Choroid plexus epithelial cell (primary cell): ENCODE data around the gene FOXK1.
"Not testable (repeated sequence)": the region's sequence is repeated elsewhere in the genome, so short reads cannot be mapped to it uniquely, and the experiment has no call there.

Experiments used
- DNase-seq: peaks from one replicate; pipeline ENCODE4 v3.0.0-alpha.2; 2010; ENCODE audit warnings: low read depth
- H3K4me3 ChIP-seq: 2 replicates; pipeline ENCODE4 v1.5.1; 2011; ENCODE audit warnings: low read depth, mild to moderate bottlenecking, control low read depth, low read length, moderate library complexity
- CTCF ChIP-seq: conservative IDR thresholded peaks from 2 replicates; pipeline ENCODE4 v1.5.1; 2011; ENCODE audit warnings: low read depth, mild to moderate bottlenecking, control low read depth, inconsistent platforms, low read length, moderate library complexity

The FOXK1 gene

DNA sequence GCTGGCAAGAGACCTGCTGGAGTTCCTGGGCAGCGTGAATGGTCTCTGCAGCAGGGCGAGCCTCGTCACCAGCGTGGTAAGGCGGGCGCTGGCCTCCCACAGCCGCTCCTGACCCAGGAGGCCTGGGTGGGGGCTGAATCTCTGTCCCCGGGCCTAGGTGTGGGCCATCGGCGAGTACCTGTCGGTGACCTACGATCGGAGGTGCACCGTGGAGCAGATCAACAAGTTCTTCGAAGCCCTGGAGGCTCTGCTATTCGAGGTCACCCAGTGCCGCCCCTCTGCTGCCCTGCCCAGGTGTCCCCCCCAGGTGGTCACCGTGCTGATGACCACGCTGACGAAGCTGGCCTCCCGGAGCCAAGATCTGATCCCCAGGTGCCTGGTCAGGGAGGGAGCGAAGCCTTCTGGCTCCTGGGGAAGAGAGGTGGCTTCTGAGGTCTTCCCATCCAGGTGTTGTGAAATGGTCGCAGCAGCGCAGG, 108.5 kb downstream of the FOXK1 start:
- DNase-seq: no peak
- no peak for TF ChIP-seq CTCF
- no peak overlapping the region for H3K4me3 ChIP-seq

DNA sequence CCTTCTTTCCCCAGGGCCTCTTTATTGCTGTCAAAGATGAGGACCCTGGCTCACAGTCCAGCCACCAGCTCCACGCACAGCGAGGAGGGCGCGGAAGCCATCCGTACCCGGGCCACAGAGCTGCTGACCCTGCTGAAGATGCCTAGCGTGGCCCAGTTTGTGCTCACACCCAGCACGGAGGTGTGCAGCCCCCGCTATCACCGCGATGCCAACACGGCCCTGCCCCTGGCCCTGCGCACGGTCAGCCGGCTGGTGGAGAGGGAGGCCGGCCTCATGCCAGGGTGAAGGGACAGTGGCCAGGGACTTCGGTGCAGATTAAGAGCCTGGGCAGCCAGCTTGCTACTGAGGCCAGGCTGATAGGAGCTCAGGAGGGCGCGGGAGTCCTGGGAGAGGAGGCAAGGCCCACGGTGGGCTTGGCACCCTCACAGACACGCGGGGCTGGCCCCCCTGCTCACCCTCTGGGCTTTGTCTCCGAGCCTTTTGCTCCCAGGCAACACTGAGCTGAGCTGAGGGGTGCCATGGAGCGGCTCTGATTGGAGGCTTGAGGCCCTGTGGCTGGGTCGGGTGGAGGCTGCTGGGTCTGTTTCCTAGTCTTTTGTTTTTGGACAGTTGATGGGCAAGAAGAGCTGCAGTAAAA, 109.1 kb downstream of the FOXK1 start:
- DNase-seq: no peak
- no peak overlapping the region for H3K4me3 ChIP-seq
- no peak for TF ChIP-seq CTCF

GRCh38 chr7:4791738-4792536, 109.8 kb downstream of the FOXK1 start:
- DNase-seq: peak; percentile 70
- peak overlapping the region; percentile 48 for H3K4me3 ChIP-seq
- TF ChIP-seq CTCF: peak; percentile 59

DNA sequence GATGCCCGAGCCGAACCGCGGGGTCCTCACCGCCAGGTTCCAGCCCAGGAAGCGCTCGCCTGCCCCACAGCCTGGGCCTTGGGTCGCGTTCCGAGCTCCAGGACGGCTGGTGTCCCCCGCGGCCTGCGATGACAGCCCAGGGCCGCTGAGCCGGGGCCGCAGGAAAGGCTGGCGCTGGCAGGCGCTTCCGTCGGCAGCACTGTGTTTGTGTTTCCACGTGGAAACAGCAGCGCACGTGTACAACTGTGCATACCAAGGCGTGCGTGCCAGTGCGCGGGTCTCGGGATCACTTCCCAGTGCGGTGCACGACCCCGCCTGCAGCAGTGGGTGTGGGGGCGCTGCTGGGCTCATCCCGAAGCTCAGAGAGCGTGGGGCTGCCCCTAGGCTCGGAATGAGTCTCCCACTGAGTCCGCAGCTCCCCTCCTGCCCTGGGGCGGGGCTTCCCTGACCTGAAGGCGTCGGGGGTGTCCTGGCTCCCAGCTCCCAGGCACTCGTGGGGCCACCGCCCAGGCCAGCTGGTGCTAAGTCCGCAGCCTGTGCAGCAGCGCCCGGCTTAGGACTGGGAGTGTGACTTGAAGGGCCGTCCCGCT, 110.5 kb downstream of the FOXK1 start:
- peak overlapping the region; percentile 48 for H3K4me3 ChIP-seq
- TF ChIP-seq CTCF: no peak
- peak; percentile 49 for DNase-seq

DNA sequence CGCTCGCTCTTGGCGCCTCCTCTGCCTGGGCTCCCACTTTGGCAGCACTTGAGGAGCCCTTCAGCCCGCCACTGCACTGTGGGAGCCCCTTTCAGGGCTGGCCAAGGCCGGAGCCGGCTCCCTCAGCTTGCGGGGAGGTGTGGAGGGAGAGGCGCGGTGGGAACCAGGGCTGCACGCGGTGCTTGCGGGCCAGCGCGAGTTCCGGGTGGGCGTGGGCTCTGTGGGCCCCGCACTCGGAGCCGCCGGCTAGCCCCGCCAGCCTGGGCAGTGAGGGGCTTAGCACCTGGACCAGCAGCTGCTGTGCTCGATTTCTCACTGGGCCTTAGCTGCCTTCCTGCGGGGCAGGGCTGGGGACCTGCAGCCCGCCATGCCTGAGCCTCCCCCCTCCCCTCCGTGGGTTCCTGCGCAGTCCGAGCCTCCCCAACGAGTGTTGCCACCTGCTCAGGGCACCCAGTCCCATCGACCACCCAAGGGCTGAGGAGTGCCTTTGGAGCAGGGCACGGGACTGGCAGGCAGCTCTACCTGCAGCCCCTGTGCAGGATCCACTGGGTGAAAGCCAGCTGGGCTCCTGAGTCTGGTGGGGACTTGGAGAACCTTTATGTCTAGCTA, 111.4 kb downstream of the FOXK1 start:
- H3K4me3 ChIP-seq, DNase-seq: not testable (repeated sequence)

GRCh38 chr7:4794171-4794570, 112.1 kb downstream of the FOXK1 start:
- not testable (repeated sequence) for DNase-seq

GRCh38 chr7:4794591-4795350, 112.7 kb downstream of the FOXK1 start:
- DNase-seq: no peak

More at GRCh38 chr7:4794171-4794570, 112.1 kb downstream of the FOXK1 start:
- H3K4me3 ChIP-seq: not testable (repeated sequence)

More at GRCh38 chr7:4794591-4795350, 112.7 kb downstream of the FOXK1 start:
- TF ChIP-seq CTCF: no peak
- no peak overlapping the region for H3K4me3 ChIP-seq
